ENCODE data around the gene COL15A1.

The COL15A1 gene

DNA sequence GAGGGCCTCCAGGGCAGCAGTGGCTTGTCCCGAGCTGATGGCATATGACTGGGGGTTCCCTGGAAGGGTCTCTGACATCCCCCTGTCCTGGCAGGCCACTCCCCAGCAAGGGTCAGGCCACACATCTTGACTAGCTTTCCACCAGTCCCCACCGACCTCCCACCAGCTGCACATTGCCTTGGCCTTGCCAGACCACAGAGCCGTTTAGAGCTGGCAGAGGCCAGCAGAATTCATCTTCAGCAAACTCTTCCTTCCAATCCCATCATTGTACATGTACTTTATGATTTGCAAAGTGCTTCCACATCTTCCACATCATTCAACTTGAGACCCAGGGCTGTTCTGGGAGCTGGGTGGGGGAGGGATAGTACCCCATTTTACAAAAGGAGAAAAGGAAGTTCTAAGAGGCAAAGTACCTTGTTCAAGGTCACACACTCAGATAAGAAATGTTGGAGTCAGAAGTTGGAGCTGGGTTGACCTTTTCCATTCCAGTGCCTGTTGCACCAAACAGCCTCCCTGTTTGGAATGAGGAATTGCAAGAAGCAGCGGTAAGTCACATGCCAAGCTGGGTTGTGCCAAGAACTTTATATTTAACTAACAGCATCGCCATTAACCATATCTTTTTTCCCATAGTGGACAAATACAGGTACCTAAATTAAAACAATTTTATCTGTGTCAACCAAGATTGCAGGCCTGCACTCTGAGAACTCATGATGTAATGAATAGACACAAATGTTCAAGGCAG is 25.8 kb upstream of the COL15A1 start:
- DNase-seq = no peak

DNA sequence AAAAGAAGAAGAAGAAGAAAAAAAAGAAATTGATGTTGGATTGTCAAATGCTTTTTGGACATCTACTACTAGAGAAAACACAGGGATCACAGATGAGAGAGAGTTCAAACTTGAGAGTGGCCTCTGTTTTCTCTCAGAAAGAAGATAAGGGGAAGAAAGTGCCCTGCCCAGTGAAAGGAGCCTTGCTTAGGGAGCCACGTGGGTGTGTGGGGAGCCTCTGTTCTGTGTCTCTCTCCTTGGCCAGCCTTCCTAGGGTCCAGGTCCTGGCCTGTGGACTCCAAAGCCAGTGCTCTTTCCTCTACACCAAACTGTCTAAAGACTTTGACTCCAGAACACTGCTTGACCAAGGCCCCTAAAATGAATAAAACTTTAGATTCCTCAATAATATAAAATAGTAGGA is 22.0 kb upstream of the COL15A1 start:
- DNase-seq = no peak

DNA sequence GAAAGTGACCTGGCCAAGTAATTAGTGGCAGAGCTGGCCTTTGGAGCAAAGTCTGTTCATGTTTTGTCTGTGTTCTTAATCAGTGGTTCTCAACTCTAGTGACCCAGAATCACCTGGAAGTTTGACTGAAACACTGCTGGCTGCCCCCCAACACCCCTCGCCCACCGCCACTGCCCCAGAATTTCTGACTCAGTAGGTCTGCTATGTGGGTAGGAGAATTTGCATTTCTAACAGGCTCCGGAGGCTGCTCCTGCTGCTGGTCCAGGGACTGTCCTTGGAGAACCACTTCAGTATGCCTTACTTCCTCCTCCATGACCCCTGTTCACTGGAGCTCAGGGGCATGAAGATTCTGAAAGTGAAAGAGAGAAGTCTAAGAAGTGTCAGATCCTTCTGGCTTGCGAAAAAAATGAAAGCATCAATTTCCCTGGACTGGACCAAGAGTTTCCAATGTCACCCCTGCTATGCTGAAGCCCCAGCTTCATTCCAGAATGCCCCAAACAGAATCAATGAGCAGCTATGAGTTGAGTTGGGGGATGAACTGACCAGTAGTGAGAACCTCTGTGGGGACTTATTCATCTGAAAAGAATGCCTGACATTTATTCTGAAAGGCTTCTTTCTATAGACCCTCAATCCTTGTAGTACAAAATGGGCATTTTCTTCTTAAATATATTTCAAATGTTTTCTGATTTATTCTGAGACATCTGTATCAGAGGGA is 20.8 kb upstream of the COL15A1 start:
- DNase-seq = no peak

DNA sequence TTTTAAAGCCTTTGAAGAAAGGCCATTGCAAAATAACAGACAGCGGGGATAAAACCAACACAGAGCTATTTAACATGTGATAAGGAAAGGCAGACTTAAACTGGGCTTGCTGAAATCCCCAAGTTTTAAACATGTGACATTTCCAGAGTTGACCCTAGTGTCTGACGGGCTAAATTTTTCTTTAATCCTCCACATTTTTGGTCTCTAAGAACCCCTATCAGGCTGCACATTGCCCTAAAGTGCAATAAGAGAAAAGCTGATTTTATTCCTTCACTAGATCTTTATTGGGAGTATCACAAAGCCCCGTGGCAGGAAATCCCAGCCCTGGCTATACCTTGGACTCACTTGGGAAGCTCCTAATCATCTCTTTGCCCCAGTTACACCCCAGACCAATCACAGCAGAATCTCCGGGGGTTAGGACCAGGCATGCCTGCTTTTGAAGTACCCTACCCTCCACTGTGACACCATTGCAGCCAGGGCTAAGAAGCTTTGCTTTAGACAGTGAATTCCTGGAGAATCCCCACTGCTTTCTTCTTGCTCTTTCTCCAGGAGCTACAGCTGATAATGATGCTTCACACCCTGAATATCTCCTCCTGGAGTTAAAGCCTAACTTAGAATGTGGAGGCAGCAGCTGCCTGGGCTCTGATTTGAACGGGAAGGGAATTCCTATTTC is 20.1 kb upstream of the COL15A1 start:
- DNase-seq = no peak

DNA sequence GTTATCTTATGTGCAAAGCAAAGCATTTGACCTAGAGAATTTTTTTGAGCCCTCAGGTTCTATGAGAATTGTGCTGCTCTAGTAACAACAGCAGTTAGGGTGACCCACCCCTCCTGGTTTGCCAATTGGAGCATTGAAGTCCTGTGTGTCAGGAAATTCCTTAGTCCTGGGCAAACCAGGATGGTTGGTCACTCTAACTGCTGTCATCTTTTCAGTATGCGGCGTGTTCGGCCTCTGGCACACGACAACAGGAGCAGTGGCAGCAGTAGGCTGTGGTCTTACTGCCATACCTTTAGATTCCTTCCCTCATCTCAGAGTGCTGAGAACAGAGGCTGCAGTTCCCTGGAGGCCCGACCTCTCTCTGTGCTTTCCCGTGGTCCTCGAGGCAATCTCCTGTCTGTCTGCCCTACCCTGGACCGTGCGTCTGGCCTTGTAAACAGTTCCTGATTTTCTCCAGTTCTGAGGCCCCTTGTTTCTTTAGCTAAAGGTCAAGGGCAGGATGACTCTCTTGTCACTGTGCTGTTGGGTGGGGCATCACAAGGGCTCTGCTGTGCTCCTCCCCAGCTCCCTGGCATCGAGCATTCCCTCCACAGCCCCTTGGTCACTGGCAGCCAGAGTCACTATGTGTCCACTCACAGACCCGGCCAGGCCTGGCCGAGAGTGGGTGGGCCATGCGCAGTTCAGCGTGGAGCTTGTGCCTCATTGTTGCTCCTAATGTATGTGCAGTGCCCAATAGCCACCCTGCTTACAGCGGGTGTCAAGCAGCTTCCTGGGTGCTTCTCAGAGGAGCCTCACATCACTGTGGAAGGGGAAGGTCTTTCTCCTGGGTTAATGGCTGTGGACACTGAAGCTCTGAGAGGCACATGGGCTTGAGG is 18.5 kb upstream of the COL15A1 start:
- DNase-seq = no peak

DNA sequence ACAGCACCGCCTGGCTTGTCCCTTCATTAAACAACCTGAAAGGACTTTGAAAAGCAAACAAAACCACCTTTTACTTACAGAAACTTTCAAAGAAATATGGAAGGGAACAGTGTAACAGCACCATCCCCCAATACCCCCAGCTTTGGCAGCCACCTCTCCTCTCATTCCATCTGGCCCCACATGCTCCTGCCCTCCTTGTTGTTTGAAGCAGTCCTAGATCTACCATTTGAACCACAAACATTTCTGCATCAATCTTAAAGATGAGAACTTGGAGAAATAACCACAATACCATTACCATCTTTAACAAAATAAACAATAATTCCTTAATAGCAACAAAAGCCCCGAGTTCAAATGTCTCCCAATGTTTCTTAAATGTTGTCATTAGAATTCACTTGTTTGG is 17.8 kb upstream of the COL15A1 start:
- DNase-seq = no peak

DNA sequence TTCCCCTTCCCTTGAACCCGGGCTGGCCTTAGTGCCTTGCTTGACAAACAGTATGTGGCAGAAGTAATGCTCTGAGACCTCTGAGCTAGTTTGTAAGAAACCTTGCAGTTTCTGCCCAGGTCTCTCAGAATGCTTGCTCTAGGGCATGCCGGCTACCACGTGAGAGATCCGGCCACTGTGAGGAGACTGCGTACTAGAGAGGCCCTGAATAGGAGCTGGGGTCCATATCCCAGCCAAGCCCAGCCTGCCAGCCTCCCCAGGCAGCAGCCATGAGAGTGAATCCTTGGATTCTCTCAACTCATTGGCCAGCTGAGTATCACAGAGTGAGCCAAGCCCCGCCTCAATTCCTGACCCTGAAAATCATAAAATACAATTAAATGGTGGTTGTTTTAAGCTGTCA is 16.0 kb upstream of the COL15A1 start:
- DNase-seq = no peak

DNA sequence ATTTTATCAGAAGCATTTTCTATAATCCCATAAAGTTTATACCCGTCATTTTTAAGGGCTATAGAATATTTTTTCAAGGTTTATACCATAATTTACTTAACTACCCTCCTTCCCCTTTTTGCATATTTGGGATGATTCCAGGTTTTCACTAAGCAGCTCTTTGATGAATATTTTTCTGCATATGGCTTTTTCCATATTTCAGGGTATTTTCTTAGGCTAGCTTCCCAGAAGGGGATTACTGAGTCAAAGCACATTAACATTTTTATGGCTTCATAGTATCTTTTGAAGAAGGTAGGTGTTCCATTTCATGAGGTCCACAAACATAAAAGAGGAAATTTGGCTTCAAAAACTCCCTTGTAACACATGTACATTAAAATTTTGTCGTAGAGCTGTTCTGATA is 14.6 kb upstream of the COL15A1 start:
- DNase-seq = no peak

DNA sequence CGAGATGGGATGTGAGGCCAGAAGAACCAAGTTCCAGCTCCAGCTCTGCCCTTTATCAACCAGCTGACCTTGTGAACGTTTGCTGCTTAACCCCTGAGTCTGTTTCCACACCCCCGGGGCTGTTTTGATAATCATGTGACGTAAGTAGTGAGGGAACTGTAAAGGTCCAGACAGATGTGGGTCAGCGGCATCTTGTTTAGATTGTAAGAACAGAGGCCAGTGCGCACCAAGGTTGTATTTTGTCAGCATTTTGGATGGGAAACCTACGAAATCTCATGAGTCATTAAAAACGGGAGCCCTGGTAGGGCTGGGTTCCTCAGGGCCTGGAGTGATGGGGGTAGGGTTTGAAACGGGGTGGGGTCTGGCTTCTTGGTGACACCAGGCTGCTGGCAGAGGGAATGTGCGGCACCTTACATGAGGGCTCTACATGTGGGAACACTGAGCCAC is 13.8 kb upstream of the COL15A1 start:
- DNase-seq = no peak

DNA sequence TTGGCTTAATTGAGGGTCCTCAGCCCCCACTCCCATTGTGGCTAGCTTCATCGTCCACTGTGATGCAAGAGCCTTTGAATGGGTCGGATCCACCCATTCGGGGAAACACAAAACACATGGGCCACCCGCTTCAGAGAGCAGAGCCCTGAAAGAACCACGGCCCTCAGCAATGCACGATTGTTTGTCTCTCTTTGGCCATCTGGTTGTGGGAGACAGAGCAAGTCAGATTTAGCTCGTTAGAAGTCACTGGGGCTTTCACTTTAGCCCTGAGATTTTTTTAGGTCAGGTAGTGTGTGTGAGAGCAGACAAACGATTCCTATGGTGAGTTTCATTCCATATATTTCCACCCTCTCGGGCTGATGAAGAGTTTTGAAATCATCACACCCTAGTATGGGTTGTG is 12.9 kb upstream of the COL15A1 start:
- DNase-seq = no peak

DNA sequence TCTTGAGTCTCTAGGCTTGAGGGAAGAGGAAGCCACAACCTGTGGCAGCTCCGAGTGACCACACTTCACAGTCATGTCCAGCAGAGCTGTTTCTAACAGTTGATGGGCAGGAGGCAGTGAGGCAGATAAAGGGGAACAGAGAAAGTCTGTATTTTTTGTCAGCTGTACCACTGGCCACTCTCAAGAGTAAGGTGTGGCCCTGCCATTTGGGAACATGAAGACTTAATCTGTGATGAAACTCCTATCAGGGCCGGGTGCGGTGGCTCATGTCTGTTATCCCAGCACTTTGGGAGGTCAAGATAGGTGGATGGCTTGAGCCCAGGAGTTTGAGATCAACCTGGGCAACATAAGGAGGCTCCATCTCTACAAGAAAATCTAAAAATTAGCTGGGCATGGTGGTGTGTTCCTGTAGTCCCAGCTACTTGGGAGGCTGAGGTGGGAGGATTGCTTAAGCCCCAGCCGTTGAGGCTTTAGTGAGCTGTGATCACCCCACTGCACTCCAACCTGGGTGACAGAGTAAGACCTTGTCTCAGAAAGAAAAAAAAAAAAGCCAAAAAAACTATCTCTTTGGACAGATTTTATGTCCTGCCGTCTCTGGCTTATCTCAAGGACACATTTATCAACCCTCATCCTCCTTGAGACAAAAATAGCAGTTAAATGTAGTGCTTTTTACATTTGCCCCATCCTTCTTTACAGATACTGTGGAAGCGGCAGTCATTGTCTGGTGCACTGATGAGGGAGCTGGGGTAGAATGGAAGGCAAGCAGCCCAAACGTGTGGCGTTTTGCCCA is 11.9 kb upstream of the COL15A1 start:
- no peak for DNase-seq

DNA sequence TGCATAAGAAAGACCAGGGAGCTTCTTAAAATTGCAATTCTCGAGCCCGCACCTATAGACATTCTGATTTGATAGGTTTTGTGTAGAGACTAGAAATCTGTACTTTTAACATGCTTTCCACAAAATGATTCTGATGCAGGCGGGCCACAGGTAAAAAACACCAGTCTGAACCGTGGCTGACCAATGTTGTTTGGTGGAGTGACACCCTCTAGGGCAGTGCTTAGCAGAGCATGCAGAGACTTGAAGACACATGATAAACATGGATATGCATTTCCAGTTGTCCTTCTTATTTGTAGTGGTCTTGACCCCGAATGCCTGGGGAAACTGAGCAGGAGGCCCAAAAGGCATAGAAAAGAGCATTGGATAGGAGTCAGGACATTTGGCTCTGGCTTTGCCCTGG is 10.5 kb upstream of the COL15A1 start:
- no peak for DNase-seq

DNA sequence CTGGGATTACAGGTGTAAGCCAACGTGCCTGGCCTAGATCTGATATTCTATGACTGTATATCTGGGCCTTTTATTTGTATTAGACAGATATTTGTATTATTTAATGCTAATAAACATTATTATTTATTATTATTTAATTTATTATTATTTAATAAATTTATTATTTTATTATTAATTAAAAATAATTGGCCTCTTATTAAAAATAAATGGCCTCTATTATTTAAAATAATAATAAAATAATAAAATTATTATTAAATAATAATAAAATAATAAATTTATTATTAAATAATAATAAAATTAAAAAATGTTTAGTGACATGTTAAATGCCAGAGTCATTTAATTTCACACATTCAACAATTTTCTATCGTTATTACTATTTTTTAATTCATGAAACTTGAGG is 9.8 kb upstream of the COL15A1 start:
- DNase-seq = no peak

DNA sequence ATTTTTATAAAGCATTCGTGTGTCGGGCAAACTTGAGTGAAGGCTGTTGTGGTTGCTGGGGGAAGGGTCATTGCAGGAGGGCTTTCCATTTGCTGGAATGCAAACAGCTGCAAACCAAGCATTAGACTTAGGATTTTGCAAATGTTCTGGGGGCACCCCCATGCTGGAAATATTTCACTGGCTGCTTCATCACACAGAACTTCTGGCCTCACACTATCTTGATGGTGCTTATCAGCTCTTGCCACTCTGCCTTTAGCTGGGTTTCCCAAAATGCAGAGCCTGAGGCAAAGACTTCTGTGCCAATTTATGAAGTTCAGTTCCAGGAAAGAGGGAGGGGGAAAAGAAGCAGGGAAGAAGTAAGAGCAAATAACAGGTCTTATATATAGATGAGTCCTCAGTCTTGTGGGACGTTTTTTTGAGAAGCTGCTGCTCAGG is 8.6 kb upstream of the COL15A1 start:
- DNase-seq = no peak

DNA sequence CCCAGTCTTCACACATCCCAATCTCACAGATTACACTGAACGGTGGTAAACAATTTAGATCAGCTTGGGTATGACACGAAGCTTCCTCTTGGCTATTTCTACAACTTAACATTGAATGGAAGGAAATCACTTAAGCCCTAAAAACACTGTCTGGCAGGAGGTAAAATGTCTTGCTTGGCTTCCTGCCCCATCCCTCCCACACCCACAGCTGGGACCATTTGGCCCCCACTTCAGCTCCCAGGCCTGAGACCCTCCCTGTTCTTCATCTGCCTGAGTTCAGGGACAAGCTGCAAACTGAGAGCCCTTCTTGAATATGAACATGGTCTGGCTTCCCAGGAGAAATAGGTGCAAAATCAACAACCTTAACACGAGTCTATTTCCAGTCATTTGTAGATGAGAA is 3.4 kb upstream of the COL15A1 start:
- no peak for DNase-seq

DNA sequence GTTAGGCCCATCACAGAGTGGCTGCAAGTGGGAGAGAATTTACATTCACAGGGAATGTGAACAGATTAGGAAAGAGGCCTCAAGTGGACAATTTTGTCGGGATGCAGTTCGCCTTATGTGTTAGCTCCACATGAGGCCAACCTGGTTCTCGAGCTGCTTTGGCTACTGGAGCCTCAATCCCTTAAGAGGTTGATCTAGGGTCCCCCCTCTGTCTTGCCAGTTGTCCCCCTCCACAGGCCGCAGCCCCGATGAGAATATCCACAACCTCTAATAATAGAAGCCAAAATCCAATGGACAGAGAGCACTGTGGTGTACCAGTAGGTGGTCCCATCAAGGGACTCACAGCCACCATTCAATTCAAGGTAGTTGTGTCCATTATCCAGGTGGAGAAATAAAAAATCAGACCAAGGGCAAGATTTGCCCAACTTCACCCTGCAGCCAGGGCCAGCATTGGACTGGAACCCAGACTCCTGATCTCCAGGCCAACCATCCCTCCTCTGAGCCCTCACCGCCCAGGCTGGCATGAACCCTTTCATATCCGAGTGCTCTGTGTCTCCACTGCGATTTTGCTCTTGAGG is 1.7 kb upstream of the COL15A1 start:
- no peak for DNase-seq

DNA sequence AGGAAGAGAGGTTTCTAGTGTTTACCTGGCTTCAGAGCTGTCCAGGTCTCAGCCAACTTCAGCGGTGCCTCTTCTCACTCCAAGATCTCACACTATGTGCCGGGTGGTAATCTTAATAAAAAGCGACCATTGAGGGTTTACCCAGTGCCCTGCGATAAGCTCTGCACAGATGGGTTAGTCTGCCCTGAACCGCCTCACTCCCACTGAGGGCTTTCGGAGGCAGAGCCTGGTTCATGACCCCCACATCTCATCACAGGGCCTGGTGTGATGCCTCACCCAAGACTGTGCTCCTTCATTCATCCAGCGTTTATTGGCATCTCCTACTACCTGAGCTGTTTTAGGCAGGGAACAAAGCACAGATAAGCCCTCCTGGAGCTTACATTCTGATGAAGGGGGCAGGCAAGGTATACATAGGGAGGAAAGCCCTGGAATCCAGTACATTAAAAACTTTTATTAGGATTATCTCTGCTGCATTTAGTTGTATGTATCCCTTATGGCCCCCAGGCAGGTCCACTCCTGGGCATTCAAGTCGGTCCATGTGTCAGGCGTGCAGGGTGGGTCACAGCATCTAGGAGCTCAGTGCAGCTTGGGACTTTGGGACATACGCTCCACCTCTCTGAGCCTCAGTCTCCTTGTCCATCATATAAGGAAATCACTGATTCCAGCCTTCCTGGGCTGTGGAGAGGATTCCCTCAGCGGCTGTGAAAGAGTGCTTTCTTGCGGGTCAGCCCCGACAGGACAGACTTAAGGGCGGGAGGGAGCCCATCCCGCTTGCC is 613 bp upstream of the COL15A1 start:
- no peak for DNase-seq

DNA sequence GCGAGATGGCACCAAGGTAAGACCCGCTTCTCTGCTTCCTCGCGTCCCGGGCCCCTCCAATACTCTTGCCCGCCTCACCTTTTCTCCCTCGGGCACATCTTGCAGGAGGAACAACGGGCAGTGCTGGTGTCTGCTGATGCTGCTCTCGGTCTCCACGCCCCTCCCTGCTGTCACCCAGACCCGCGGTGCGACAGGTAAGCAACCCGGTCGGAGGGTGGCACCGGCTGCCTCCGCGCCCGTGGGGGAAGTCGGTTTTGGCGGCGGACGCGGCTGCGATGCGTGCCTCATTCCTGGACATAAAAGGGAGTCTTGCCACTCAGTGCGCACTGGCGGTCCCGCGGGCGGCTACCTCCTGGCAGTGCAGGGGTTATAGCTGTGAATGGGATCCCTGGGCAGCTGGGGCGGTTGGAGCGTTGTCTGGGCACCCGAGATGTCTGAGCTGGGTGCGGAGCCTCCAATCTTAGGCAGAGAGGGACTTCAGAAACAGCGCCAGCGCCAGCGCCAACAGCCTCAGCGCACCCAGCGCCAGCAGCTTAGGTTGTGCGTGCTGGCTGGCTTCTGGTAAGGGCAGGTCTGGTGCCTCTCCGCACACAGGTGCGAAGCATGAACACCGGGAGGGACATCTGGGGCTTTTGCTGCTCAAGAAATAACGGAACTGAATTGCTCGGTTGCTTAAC is 488 bp downstream of the COL15A1 start:
- no peak for DNase-seq

DNA sequence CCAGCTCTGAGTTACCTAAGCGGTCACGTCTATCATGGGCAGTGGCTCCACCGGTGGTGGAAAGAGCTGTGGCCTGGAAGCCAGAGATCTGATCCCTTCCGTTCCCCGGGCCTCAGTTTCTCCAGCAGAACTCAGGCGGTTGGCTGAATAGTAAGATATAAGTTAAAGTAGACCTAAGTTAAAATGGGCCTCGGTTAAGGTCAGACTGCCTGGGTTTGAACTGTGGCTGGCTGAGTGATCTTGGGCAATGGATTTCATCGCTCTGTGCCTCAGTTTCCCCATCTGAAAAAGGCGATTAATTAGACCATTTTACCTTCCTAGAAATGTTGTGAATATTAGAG is 997 bp downstream of the COL15A1 start:
- no peak for DNase-seq

DNA sequence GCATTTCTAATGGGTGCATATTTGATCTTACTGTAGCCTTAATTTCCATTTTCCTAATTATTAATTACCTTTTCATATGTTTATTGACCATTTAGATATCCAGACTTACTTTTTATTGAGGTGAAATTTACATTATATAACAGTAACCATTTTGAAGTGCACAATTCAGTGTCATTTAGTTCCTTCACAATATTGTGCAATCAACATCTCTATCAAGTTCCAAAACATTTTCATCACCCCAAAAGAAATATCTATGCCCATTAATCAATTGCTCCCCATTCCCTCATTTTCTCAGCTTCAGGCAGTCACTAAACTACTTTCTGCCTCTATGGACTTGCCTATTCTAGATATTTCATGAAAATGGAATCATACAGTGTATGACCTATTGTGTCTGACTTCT is 5.9 kb downstream of the COL15A1 start:
- no peak for DNase-seq

DNA sequence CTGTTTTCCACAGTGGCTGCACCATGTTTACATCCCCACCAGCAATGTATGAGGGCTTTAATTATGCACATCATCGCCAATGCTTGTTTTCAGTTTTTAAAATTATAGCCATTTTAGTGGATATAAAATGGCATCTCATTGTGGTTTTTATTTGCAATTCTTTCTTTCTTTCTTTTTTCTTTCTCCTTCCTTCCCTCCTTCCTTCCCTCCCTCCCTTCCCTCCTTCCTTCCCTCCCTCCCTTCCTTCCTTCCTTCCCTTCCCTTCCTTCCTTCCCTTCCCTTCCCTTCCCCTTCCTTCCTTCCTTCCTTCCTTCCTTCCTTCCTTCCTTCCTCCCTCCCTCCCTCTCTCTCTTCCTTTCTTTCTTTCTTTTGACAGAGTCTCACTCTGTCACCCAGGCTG is 6.6 kb downstream of the COL15A1 start:
- DNase-seq = no peak

All from NCI-H2081 (cell line).